GM19351 (cell line): Measurements from ENCODE around the gene FBXO2.

ENCODE experiments used
- ATAC-seq: cut with Tn5 transposase; IDR thresholded peaks from one replicate; pipeline ENCODE4 v1.9.1; 2021; ENCODE audit warnings: mild to moderate bottlenecking, moderate library complexity; ENCODE audit not compliant: unreplicated experiment

The FBXO2 gene

DNA sequence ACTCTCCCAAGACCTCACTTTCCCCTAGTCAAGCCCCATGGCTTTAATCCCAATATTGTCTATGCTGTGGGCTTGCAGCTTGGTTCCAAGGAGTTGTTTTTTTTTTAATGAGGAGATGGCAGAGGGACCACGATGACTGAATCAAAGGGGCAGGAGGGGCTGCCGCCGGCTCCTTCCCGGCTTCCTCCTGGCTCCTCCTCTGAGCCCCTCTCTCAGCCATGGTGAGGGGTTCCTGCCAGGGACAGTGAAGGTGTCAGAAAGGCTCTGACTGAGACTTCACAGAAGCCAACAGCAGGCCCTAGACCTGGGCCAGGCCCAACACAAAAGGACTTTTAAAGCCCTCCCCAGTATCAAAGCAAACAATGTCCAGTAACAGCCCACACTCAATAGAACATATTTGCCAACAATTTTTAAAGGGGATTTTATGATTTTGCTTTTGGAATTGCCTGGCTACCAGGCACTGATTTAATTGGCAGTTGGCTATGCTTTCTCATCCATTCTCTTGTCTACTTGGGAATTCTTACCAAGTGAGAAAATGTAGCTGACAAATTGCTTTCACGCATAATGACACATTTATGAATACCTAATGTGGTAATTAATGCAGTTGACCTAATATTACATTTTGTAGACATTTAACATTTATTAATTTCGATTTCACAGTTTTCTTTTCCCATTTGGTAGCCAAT is 54.2 kb downstream of the FBXO2 start:
- ATAC-seq: no peak

DNA sequence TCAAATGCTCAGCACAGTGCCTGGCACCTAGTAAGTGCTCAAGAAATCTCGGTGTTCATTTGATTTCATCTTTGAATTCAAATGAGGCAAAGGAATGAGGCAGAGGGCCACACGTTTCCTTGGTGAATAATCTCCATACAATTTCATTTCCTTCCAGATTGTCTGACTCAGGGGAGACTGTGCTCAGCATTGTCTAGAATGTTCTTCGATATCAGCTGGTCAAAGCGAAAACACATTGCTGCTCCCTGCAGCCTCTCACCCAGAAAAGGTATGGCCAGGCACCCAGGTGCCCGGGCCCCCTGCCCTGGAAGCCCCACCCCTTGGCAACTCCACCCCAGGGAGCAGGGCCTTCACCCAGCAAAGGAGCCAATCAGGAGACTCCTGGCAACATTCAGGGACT is 55.8 kb downstream of the FBXO2 start:
- ATAC-seq: no peak
